Activated CD4-positive, alpha-beta T cell treated with anti-CD3 and anti-CD28 coated beads for 1 hour (primary cell): ENCODE results near the gene NXPE2.
"Not testable (repeated sequence)": the region's sequence is repeated elsewhere in the genome, so short reads cannot be mapped to it uniquely, and the experiment has no call there.

Experiments used
- DNase-seq: peaks from one replicate; pipeline ENCODE4 v3.0.0-alpha.2; 2020

NXPE2 gene

DNA sequence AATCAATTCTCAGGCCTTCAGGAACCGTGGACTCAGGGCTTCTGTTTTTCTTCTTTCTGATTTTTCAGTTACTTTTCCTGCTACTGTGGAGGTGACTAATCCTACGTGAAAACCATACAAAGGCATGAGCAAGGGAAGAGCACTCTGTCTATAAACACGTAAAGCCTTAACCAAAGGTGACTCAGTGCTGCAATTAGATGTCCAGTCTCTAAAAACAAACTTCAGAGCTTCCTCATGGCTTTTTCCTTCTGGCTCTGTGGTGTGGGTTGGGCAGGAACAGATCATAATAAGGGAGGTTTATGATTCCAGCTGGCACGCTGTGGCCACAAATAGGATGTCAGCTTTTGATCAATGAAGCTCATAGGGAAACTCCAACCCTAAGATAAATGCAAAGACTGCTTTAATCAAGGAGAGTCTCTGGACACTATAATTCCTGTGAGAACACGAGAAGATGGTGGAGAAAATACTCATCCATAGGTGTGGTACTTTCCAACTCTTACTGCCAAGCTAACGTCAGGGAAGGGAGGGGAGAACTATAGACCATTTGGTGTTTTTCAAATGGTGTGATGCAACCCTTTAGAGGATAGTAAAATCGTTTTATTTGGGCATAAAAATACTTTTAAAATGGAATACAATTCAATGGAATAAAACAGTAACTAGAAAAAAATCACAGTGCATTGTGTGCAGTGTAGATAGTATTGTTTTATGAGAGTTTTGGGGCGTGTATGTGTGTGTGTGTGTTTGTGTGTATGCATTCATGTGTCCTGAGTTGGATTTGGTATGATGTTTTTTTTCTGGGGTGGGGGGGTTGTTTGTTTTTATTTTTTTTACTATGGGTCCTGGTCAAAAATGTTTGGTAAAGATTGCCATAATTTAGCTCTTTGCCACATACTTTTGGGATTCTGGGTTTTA lies at the start of gene NXPE2:
Gene NXPE2 (plus strand): TSS at position 403 of the 912 bp plus-strand sequence. CDS start 49 bp downstream, at position 452.
- no peak for DNase-seq

DNA sequence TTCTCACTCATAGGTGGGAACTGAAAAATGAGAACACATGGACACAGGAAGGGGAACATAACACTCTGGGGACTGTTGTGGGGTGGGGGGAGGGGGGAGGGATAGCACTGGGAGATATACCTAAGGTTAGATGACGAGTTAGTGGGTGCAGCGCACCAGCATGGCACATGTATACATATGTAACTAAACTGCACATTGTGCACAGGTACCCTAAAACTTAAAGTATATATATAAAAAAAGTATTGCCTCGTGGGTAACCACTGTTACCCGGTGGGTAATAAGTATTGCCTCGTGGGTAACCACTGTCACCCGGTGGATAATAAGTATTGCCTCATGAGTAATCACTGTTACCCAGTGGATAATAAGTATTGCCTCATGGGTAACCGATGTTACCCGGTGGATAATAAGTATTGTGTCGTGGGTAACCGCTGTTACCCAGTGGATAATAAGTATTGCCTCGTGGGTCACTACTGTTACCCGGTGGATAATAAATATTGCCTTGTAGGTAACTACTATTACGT lies 46.8 kb upstream of the NXPE2 start:
- not testable (repeated sequence) for DNase-seq

DNA sequence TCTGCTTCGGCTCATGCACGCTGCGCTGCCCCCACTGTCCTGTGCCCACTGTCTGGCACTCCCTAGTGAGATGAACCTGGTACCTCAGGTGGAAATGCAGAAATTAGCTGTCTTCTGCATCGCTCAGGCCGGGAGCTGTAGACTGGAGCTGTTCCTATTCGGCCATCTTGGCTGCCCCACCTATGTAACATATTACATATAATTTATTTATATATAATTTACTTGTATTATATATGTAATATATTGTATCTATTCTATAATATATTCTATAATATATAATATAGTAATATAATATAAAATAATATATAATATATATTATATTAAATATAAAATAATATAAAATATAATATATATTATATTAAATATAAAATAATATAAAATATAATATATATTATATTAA lies 38.9 kb upstream of the NXPE2 start:
- DNase-seq: not testable (repeated sequence)

- no peak for DNase-seq
Observed at GRCh38 chr11:114650661-114651060, 27.7 kb upstream of the NXPE2 start.

GRCh38 chr11:114651145-114651718 lies 27.1 kb upstream of the NXPE2 start:
- no peak for DNase-seq

- DNase-seq: no peak
Observed at GRCh38 chr11:114653148-114653547, 25.2 kb upstream of the NXPE2 start.

GRCh38 chr11:114664641-114665040 lies 13.7 kb upstream of the NXPE2 start:
- DNase-seq: no peak

- no peak for DNase-seq
Observed at GRCh38 chr11:114666760-114667159, 11.6 kb upstream of the NXPE2 start.

DNA sequence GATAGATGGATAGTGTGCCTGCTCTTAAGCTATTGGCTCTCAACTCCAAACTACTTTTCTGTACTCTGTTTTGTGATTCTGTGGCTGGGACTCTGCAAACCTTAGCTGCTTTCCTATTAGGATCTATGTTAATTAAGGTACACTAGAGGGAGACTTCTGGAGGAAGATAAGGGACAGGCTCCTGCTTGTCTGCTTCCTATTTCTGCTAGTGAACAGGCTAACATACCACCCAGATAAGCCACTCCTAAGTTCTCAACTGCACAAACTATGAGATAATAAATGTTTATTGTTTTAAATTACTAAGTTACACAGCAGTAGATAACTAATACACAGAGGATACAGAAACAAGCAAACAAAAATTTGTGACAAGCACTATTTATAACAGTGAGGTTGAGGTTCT lies 10.2 kb upstream of the NXPE2 start:
- DNase-seq: no peak

DNA sequence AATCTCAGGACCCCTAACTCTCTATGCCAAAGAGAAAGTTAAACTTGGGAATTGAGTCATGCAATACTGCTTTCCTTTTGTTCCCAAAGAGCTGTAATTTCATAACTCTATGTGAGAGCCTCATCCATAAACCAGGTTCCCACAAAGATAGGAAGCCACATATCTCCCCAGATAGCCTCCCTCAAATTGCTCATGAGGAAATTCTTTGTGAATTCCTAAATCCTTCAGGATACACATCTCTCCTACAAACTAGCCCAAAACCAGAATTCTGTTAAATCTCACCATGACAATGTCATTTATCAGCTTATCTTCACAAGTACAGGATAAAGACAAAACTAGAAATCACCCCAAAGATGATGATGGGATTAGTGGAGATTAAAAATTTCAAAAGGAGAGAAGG lies 4.7 kb upstream of the NXPE2 start:
- no peak for DNase-seq

GRCh38 chr11:114679505-114679904 lies 1.2 kb downstream of the NXPE2 start:
- no peak for DNase-seq

GRCh38 chr11:114683007-114683406 lies 4.7 kb downstream of the NXPE2 start:
- no peak for DNase-seq

GRCh38 chr11:114684636-114685035 lies 6.3 kb downstream of the NXPE2 start:
- no peak for DNase-seq

GRCh38 chr11:114685097-114685496 lies 6.8 kb downstream of the NXPE2 start:
- DNase-seq: no peak

DNA sequence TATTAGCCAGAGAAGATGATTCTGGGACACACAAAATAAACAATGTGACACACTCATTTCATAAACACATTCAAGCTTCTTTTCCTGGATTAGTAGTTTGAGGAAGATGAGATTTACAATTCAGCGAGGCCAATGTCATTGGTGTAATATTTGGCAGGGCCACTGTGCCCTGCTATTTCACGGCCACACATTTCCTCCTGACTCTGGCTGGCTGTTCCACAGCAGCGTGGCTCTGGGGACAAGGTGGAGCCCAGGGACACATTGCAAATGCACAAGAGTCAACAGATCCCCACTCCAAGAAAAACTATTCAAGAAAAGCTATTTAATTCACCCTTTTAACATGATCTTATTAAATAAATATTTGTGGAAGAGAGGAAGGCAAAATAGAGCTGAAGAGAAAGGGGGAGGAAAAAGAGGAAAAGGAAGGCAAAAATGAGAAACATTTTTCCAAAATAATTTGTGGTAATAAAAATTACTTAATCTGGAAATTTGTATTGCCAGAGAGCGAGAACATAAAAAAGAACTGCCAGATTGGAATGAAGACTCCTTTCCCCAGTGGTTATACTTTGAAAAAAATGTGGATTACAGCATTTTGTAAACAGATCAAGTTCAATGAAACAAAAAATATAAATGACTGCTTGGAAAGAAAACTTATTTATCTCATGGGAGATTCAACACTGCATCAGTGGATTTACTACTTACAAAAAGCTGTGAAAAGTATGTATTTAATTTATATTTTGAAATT lies 27.1 kb downstream of the NXPE2 start:
- no peak for DNase-seq

DNA sequence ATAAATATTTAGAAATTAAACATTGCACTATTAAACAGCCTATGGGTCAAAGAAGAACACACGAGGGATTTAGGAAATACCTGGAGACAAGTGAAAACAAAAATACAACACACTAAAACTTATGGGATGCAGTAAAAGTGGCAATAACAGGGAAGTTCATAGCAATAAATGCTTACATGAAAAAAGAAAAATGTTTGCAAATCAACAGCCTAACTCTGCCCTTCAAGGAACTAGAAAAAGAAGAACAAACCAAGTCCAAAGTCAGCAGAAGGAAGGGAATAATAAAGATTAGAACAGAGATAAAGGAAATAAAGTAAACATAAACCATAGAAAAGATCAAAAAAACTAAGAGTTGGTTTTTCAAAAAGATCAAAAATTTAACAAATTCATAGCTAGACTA lies 31.6 kb downstream of the NXPE2 start:
- DNase-seq: no peak

DNA sequence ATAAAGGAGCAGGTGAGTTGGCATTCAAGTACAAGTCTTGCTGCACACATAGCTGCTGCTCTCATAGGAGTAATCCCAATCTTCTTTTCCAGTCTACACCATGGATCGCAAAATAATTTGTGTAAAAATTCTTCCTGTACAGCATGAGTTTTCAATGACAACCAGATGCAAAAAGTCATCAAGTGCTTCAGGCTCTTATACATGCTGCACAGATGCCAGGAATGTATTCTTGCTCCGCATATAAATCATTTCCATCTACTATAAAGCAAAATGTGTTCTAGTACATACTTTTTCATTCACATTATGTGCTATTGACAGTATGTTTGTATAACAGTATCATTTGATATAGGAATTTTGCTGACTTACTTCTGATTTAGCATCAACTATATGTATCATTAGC lies 35.4 kb downstream of the NXPE2 start:
- DNase-seq: no peak

GRCh38 chr11:114719562-114719961 lies 41.2 kb downstream of the NXPE2 start:
- no peak for DNase-seq

DNA sequence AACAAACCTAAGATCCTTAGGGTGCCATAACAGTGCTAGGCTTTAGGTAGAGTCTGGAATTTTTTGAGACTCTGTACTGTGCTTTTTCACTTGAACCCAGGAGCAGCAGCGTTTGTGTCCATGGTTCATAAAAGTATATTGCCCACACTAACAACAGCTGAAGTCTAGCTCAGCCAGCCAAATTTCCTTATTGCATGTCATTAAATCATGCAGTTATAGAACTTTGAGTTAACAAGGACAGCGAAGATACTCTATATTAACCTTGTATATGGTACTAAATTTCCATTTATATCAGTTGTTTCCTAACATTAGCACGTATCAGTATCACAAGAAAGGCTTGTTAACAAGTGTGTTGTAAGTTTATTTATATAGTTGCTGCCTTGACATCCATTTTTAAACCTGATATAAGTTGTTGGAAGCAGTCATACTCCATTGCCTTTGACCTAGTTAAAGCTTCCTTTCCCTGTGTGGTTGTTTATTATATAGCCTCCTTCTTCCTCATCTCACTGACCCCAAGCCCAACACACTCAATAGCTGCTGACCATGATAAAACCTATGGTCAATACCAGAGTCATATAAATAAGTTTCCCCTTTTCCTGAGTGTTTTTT lies 46.7 kb downstream of the NXPE2 start:
- no peak for DNase-seq

DNA sequence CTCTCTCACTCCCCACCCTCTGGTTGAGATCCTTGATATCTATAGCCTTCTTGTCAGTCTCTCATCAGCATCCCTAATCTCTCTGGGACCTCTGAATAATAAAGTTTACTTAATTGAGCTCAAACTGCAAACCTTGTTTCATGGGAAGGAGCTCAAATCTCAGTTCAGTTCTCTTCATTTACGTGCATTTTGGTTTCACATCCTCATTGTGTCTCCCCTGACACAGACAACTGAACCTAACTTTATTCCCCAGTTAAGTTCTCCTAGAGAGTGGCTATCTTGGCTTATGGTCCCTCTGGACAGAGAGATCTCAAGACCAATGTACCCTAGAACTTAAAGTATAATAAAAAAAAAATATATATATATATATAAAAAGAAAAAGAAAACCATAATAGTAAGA lies 47.3 kb downstream of the NXPE2 start:
- no peak for DNase-seq

- no peak for DNase-seq
Observed at GRCh38 chr11:114736806-114737205, 58.5 kb downstream of the NXPE2 start.

DNA sequence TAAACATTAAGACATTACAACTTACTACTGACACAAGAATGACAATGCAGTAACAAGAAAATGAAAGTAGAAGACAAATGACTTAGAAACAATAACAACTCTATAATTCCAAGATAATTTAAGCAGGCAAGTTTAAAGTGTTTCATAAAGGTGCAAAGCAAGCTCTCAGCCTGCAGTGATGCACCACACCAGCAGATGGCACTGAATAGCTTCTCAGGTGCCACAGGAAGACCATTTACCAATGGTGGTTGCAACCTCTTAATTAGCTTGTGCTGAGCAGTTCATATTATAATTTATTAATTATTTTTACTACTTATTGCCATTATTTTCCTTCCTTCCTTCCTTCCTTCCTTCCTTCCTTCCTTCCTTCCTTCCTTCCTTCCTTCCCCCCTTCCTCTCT lies 60.6 kb downstream of the NXPE2 start:
- no peak for DNase-seq

GRCh38 chr11:114745150-114745671 lies 66.9 kb downstream of the NXPE2 start:
- no peak for DNase-seq
